B cell (primary cell): ENCODE measurements around the gene TEC.

Source experiments
- EZH2 ChIP-seq: IDR thresholded peaks from 2 replicates; pipeline ENCODE4 v1.6.1; 2012; ENCODE audit warnings: borderline replicate concordance, low read depth, mild to moderate bottlenecking, moderate library complexity, low read length; ENCODE audit not compliant: insufficient read depth, poor library complexity, severe bottlenecking
- TF ChIP-seq, protein P1 (sequence below): fragments of 200-600 bp; IDR thresholded peaks from one replicate; pipeline ENCODE4 v1.8.0; 2022; ENCODE audit warnings: antibody characterized with exemption, mild to moderate bottlenecking

DNA sequence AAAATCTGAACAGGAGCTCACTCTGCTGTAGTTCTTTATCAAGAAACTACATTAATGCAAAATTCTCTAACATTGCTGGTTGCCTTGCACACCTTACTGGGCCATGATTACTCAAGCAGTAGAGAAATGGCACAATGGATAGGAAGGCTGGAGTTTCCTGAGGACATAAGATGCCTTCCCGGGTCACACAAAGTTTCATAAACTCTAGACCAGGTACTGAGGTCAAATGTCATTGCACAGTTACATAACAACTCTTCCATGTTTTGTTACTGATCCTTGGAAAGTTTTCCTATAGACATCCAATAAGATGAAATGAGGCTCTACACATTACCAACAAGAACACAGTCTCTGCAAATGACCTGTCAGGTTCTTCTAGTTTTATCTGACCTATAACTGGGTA is 9.9 kb downstream of the TEC start:
- TF ChIP-seq, protein P1, sequence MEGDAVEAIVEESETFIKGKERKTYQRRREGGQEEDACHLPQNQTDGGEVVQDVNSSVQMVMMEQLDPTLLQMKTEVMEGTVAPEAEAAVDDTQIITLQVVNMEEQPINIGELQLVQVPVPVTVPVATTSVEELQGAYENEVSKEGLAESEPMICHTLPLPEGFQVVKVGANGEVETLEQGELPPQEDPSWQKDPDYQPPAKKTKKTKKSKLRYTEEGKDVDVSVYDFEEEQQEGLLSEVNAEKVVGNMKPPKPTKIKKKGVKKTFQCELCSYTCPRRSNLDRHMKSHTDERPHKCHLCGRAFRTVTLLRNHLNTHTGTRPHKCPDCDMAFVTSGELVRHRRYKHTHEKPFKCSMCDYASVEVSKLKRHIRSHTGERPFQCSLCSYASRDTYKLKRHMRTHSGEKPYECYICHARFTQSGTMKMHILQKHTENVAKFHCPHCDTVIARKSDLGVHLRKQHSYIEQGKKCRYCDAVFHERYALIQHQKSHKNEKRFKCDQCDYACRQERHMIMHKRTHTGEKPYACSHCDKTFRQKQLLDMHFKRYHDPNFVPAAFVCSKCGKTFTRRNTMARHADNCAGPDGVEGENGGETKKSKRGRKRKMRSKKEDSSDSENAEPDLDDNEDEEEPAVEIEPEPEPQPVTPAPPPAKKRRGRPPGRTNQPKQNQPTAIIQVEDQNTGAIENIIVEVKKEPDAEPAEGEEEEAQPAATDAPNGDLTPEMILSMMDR = no peak
- no peak for TF ChIP-seq EZH2
